ENCODE results near the gene CCNQ.
"Not testable (repeated sequence)": the region's sequence is repeated elsewhere in the genome, so short reads cannot be mapped to it uniquely, and the experiment has no call there.

CCNQ gene

GRCh38 chrX:153622661-153623309 lies 23.8 kb upstream of the CCNQ start:
- DNase-seq (ENCODE audit: low read depth), result no peak

DNA sequence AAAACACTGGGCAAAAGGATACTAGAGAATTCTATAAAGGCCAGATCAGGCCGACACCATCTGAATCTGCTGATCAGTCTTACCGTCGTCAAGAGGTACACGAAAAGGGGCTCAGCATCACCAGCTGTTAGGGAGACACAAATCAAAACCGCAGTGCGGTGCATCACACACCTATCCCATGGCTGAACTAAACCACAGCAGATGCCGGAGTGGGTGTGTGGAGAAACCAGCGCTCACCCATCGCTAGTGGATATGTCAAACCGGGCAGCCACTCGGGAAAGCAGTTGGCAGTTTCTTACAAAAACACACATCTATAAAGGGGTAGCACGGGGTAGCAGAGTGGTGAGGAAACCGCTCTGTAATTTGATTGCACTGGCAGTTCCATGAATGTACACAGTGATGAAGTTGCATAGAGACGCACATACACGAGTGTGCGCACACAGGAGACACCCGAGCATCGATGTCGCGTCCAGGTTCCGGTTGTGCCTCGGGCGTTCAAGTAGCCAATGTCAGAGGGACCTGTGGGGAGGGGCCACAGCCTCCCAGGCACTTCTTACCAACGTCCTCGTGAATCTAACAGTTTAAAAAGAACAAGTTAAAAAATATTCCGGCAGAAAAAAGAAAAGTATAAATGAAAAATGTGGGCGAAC lies 23.1 kb upstream of the CCNQ start:
- DNase-seq (ENCODE audit: low read depth), result no peak

- no peak for DNase-seq (ENCODE audit: low read depth)
These were observed 21.6 kb upstream of the CCNQ start for GRCh38 chrX:153620576-153620975.

GRCh38 chrX:153614818-153615217 lies 15.9 kb upstream of the CCNQ start:
- no peak for DNase-seq (ENCODE audit: low read depth)

DNA sequence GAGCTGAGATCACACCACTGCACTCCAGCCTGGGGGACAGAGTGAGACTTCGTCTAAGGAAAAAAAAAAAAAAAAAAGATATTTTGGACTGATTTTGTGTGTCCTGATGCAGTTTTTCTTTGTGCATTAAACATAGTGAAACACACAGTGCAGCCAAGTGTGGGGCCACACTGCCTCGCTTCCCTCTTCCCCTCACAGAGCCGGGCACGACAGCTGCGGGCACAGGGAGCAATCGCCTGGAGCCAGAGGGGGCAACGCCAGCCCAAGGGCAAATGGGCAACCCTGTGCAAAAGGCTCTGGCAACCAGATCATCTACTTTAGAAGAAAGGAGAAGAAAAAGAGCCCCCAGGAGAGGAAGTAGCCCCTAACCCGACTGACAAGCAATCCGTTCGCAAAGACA lies 13.5 kb upstream of the CCNQ start:
- DNase-seq (ENCODE audit: low read depth), result no peak

GRCh38 chrX:153611298-153612095 lies 12.6 kb upstream of the CCNQ start:
- DNase-seq (ENCODE audit: low read depth), result no peak

DNA sequence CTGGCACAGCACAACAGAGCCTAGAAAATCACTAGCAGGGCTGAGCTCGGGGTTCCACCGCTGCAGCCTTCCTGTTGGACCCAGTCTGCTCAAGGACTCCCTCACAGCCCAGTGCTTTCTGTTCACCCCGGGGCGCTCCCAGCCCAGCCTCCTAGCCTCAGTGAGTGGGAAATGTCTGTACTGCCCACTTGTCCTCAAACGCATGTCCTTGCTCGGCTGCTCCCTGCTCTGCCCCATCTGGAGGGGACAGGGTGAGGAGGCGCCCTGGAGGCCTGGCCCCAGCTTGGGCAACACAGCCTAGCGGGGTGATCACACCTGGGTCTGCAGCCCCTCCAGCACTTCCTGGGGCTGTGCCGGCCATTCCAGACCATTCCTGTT lies 11.9 kb upstream of the CCNQ start:
- DNase-seq (ENCODE audit: low read depth), result no peak

- peak; percentile 73 for DNase-seq (ENCODE audit: low read depth)
These were observed 11.2 kb upstream of the CCNQ start for GRCh38 chrX:153609917-153610835.

DNA sequence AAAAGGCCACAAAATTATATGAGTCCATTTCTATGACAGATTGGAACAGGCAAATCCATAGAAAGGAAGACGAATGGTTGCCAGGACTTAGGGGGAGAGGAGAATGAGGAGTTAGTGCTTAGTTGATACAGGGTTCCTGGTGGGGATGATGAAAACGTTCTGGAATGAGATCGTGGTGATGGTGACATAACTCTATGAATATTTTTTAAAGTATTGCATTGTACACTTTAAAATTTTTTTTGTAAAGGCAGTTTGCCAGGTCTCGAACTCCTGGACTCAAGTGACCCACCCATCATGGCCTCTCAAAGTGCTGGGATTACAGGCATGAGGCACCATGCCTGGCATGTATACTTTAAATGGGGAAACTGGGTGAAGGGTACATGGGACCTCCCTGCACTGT lies 9.9 kb upstream of the CCNQ start:
- no peak for DNase-seq (ENCODE audit: low read depth)

- DNase-seq (ENCODE audit: low read depth), result no peak
These were observed 9.4 kb upstream of the CCNQ start for GRCh38 chrX:153608376-153608775.

GRCh38 chrX:153606503-153606902 lies 7.6 kb upstream of the CCNQ start:
- DNase-seq (ENCODE audit: low read depth), result no peak

DNA sequence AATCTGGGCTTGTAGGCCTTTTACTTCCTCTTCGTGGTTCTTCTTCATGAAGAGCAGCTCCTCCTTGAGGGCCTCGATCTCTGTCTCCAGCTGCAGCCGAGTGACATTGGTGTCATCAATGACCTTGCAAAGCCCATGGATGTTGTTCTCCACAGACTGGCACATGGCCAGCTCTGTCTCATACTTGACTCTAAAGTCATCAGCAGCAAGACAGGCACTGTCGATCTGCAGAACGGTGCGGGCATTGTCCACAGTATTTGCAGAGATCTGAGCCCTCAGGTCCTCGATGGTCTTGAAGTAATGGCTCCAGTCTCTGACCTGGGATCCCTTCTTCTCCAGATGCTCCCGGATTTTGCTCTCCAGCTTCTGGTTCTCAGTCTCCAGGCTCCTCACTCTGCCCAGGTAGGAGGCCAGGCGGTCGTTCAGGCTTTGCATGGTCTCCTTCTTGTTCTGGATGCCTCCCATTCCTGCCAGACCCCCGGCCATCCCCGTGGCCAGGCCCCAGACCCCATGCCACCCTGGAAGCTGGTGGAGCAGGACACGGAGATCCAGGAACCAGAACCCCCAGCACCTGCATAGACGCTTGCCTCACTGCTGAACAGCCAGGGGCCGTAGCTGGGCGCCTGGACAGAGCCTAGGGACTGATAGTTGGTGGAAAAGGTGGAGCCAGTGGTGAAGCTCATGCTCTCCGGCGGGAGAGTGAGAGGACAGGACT lies 5.9 kb upstream of the CCNQ start:
- not testable (repeated sequence) for DNase-seq (ENCODE audit: low read depth)

DNA sequence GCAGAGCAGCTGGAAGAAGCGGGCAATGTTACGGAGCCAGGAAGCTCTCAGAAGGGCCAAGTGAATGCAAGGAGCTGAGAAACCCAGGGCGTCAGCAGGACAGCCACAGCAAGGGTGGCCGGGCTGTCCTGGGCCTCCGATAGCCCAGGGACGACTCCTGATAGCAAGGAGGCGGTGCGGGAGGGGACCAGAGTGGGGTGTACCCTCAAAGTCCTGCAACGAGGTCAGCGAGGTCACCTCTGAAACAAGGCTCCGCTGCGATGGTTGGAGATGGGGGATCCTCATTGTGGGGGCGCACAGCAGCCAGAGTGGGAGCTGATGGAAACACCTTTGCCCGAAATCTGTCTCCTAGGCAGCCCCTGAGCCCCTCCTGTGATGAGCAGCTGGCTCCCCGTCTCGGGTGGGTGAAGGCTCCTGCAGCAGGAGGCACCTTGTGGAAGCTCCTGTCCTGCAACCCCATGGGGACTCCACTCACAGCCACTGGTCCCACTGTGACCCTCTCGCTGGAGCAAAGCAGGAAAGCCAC lies 4.3 kb upstream of the CCNQ start:
- DNase-seq (ENCODE audit: low read depth), result no peak

- no peak for DNase-seq (ENCODE audit: low read depth)
These were observed 3.7 kb upstream of the CCNQ start for GRCh38 chrX:153602601-153603000.

DNA sequence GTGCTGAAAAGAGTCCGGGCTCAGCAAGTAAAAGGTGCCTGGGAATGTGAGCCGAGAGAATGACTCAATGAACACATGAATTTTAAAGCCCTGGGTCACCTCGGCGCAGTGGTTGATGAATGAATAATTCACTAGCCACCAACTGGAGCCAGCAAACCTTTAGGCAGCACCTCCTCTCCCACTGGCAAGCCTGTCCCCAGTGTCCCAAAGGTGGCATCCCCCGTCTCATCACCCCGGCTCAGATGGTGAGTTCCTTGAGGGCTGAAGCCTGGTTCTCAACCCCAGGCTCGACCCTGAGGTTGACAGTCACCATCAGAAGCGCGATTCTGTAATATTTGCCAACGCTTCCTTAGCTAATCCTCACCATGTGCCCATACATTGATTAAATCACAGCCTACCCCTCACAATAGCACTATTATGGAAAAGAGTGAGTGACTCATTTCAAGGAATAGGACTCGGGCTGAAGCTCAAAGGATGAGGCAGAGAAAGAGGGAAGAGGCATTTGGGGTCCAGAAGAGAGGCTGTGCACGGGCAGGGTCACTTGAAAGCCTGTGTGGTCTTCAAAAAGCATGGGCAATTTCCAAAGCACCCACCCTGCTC lies 2.7 kb upstream of the CCNQ start:
- no peak for DNase-seq (ENCODE audit: low read depth)

GRCh38 chrX:153600921-153601320 lies 2.0 kb upstream of the CCNQ start:
- DNase-seq (ENCODE audit: low read depth), result no peak

GRCh38 chrX:153600032-153600373 lies 1.1 kb upstream of the CCNQ start:
- DNase-seq (ENCODE audit: low read depth), result peak; percentile 23

- peak; percentile 85 for DNase-seq (ENCODE audit: low read depth)
These were observed 473 bp upstream of the CCNQ start for GRCh38 chrX:153599192-153600031.

- no peak for DNase-seq (ENCODE audit: low read depth)
These were observed 1.8 kb downstream of the CCNQ start for GRCh38 chrX:153596981-153597750.

Measured in ELR (cell line).